ENCODE results near the gene CACNA1C. TPM values are rescaled to one million over a fixed set of nuclear protein-coding genes. Genes with fewer than 3 reads are reported as not detected.
A peak's percentile ranks its signal among the peaks of the same experiment; 100 is the strongest.

CACNA1C gene
- total RNA-seq, 1 donor from 2014 or later = 102 TPM

GRCh38 chr12:2384029-2384386, 331.2 kb downstream of the CACNA1C start:
- Histone ChIP-seq H3K36me3 (no peaks in the 10 kb centered on the region), H3K27me3 (no peaks in the 10 kb centered on the region), H3K4me3 (no peak overlapping the region), H3K4me1 (peaks cover 13 to 55% of the 10 kb centered on the region in 2 donors), H3K27ac (peak overlapping the region; percentile 84 to 91), H3K9me3 (no peaks in the 10 kb centered on the region)
- peak in 1 of 2 donors; percentile 64 for DNase-seq (ENCODE audit: low spot score in 2 of 2)
- TF ChIP-seq, protein P1, sequence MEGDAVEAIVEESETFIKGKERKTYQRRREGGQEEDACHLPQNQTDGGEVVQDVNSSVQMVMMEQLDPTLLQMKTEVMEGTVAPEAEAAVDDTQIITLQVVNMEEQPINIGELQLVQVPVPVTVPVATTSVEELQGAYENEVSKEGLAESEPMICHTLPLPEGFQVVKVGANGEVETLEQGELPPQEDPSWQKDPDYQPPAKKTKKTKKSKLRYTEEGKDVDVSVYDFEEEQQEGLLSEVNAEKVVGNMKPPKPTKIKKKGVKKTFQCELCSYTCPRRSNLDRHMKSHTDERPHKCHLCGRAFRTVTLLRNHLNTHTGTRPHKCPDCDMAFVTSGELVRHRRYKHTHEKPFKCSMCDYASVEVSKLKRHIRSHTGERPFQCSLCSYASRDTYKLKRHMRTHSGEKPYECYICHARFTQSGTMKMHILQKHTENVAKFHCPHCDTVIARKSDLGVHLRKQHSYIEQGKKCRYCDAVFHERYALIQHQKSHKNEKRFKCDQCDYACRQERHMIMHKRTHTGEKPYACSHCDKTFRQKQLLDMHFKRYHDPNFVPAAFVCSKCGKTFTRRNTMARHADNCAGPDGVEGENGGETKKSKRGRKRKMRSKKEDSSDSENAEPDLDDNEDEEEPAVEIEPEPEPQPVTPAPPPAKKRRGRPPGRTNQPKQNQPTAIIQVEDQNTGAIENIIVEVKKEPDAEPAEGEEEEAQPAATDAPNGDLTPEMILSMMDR (IDR thresholded peaks at IDR 0.05) = no peak
- intact Hi-C loops (cut with DNase I) = loop anchor here (5.0 to 10.0 kb wide), 2 partner anchors 49 to 97 kb away; no protein-coding TSS in a partner anchor

DNA sequence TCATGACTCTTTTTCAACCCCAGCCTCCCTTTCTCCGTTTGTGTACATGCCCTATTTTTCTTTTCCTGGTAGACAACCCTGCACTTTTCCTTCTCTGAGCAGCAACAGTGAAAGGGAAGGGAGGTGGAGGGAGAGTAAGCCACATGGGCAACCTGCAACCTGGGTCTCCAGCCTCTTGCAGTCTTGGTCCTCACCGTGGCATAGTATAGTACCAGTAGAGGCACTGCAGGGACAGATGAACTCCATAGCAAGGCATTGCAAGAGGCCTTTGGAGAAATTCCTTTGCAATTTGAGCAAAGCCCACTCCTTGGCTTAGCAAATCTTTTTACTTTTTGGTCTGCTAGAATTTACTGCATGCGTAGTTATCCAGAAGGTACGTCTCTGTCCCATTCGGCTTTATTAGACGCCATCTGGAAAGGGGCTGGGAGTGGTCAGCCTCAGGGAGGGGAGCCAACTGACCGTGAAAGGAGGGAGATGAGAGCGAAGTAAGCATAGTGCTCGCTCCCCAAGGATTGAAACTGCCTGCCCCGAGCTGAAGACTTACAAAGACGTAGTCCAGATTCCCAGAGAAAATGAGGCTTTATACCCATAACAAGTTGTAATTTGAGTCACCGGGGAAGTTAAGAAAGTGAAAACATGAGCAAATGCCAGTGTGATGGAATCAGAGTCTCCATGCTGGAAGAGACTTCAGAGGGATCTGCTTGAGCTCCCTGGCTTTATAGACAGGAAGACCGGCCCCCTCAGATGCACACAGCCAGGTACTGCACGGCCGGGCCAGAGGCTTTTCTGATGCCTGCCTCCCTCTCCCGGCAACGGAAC, 332.0 kb downstream of the CACNA1C start:
- no peaks in the 10 kb centered on the region for H3K36me3 ChIP-seq

DNA sequence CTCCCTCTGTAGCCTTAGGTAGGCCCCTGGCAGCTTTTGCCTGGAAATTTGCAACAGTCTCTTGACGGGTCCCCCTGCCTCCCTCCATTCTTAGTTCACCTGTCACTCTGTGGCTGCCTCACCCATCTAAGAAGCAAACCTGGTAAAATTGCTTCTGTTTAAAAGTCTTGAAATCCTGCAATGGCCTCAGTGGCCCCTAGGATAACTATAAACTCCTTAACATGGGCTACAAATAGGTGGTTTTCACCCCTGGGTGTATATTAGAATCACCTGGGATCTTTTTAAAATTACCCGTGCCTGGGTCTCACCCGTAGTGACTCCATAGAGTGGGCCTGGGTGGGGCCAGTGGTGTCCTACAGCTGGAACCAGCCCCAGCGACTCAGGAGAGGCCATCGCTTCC, 332.7 kb downstream of the CACNA1C start:
- TF ChIP-seq, protein P1 (IDR thresholded peaks at IDR 0.05) = no peak
- H3K27ac ChIP-seq = peak overlapping the region; percentile 84 to 91

More for the DNA sequence above, 332.0 kb downstream of the CACNA1C start:
- intact Hi-C loops (cut with DNase I) = loop anchor here (5.0 to 10.0 kb wide), 3 partner anchors 50 to 97 kb away; no protein-coding TSS in a partner anchor
- TF ChIP-seq, protein P1 (IDR thresholded peaks at IDR 0.05) = peak in 1 of 3 experiments; percentile 29
- DNase-seq (ENCODE audit: low spot score in 2 of 2) = peak in 1 of 2 donors; percentile 67
- Histone ChIP-seq H3K27me3 (no peaks in the 10 kb centered on the region), H3K9me3 (no peaks in the 10 kb centered on the region), H3K27ac (peak overlapping the region; percentile 84 to 91), H3K4me1 (peaks cover 13 to 55% of the 10 kb centered on the region in 2 donors), H3K4me3 (peak overlapping the region; percentile 15 to 56)

DNA sequence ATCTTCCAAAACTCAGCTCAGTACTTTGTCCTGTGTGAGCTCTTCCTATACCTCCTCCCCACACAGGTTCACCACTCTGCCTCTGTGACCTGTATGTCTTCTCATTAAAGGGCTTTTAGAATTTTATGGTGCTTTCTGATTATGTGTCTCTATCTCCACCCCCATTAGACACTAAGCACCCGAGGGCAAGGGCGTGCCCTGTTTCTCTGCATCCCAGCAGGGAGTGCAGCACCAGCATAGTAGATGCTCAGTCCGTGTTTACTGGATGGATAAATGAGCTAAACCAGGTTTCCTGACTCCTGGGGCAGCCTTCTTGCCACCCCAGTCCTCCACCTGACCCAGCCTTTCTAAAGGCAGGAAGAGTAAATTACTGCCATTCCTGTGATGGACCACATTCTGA, 333.8 kb downstream of the CACNA1C start:
- intact Hi-C loops (cut with DNase I) = loop anchor here (5.0 to 10.0 kb wide), 2 partner anchors 52 to 84 kb away; no protein-coding TSS in a partner anchor
- Histone ChIP-seq H3K27me3 (no peaks in the 10 kb centered on the region), H3K36me3 (no peaks in the 10 kb centered on the region), H3K9me3 (no peaks in the 10 kb centered on the region), H3K27ac (peak overlapping the region; percentile 84 to 91), H3K4me1 (peaks cover 13 to 45% of the 10 kb centered on the region in 2 donors), H3K4me3 (no peak overlapping the region)
- DNase-seq (ENCODE audit: low spot score in 2 of 2) = peak in 1 of 2 donors; percentile 53
- TF ChIP-seq, protein P1 (IDR thresholded peaks at IDR 0.05) = no peak

More for the DNA sequence above, 332.7 kb downstream of the CACNA1C start:
- Histone ChIP-seq H3K36me3 (no peaks in the 10 kb centered on the region), H3K4me3 (peak overlapping the region; percentile 15 to 56), H3K9me3 (no peaks in the 10 kb centered on the region), H3K27me3 (no peaks in the 10 kb centered on the region), H3K4me1 (peaks cover 13 to 49% of the 10 kb centered on the region in 2 donors)
- intact Hi-C loops (cut with DNase I) = loop anchor here (5.0 to 10.0 kb wide), 2 partner anchors 51 to 83 kb away; no protein-coding TSS in a partner anchor
- peak in 1 of 2 donors; percentile 59 for DNase-seq (ENCODE audit: low spot score in 2 of 2)

GRCh38 chr12:2387103-2387834, 334.5 kb downstream of the CACNA1C start:
- Histone ChIP-seq H3K9me3 (no peaks in the 10 kb centered on the region), H3K4me1 (peaks cover 13 to 45% of the 10 kb centered on the region in 2 donors), H3K27me3 (no peaks in the 10 kb centered on the region), H3K36me3 (no peaks in the 10 kb centered on the region), H3K4me3 (no peak overlapping the region), H3K27ac (peak overlapping the region; percentile 84 to 91)
- intact Hi-C loops (cut with DNase I) = loop anchor here (5.0 to 10.0 kb wide), 2 partner anchors 52 to 85 kb away; no protein-coding TSS in a partner anchor
- DNase-seq (ENCODE audit: low spot score in 2 of 2) = peak in 1 of 2 donors; percentile 65
- TF ChIP-seq, protein P1 (IDR thresholded peaks at IDR 0.05) = no peak
